HG03571 (cell line): Measurements from ENCODE around the gene SKIC8.

Experiments used
- ATAC-seq: cut with Tn5 transposase; IDR thresholded peaks from one replicate; pipeline ENCODE4 v1.9.1; 2021; ENCODE audit not compliant: unreplicated experiment

SKIC8 gene

GRCh38 chr15:78322243-78322642, 22.8 kb upstream of the SKIC8 start:
- ATAC-seq, result no peak

GRCh38 chr15:78321786-78322185, 22.4 kb upstream of the SKIC8 start:
- no peak for ATAC-seq

DNA sequence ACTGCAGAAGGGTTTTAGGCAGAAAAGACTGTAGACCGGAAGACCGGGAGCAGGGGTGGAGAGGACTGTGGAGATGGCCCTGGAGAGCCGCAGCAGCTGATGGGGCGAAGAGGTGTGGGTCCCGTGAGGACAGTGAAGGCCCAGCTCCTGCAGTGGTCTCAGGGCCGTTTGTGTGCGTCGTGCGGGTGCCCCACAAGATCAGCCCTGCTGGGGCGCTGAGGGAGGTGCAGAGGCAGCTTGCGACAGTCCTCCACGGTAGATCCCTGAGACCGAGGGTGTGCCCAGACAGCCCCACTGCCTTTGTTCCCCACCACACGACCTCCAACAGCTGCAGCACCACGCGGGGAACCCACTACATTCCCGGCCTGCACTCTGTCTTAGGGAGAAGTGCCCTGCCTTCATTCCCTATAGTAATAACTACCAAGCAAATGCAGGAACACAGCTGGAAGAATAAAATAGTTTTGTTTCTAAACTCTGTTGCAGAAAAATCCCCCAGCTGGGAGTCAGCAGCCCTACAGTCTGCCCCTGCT, 21.7 kb upstream of the SKIC8 start:
- no peak for ATAC-seq

GRCh38 chr15:78320183-78320582, 20.8 kb upstream of the SKIC8 start:
- no peak for ATAC-seq

DNA sequence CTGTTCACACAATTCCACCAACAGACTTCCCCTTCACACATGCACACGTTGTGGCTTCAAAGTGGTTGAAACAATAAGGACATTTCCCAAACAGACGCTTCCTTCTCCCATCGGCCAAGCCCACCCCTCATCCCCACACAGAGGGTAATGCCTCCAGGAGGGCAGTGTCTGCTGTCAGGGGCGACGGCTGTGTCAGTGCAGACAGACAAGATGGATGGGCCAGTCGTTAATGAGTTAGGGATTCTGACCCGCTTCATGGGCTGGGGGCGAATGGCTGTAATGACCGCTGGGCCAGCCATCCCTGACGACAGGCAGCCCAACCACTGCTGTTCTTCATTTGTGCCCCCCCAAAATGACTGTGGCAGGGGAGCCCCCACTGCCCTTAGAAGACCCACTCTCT, 20.2 kb upstream of the SKIC8 start:
- ATAC-seq, result no peak

DNA sequence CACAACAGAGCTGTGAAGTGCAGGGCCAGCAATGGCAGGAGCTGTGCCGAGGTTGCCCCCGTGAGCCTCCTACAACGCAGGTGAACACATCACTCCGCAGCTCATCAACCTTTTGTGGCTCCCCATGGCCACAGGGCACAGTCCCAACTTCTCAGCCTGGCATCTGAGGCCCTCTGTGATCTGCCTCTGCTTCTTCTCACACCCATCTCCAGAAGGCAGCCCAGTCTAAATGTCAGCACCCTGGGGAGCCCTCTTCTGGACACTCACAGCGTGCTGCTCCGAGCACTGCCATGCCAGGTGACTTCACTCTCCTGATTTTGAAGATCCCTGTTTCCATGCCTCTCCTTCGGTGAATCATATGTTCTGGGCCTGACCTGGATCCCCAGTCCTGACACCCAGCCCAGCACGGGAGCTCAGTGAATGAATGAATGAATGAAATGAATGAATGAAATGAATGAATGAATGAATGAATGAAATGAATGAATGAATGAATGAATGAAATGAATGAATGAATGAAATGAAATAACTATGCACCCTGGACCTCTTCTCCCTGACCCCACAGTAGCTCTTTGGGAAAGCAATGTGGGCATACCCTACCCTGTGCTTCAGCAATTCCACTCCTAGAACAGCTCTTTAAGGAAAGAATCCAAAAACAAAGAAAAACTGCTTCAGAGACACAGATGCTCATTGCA, 17.9 kb upstream of the SKIC8 start:
- ATAC-seq, result no peak

- peak; percentile 82 for ATAC-seq
These were observed 17.1 kb upstream of the SKIC8 start for GRCh38 chr15:78316283-78317083.

DNA sequence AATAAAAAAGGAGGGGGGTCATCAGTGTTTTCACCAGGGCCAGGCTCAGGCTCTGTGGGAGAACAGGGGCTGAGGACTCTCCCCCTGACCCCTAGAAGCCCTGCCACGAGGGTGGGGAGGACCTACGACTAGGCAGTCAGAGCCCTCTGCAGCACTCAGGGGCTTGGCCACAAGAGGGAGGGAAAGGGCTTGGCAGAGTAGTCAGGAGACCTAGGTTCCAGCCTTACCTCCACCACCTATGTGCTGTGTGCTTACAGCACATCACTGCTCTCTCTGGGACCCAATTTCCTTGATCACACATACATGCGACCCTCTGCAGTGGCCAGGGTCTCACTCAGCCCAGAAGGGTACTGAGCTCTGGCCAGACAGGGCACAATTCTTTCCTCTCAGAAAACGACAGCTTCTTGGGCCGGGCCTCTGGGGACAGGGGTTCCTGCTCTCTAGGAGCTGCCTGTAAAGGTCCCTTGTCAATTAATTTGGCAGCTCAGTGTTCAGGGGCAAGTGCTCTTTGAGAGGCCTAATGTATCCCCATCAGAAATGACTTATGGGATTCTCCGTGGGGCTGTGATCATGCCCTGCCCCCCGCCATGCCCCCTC, 16.4 kb upstream of the SKIC8 start:
- ATAC-seq, result no peak

DNA sequence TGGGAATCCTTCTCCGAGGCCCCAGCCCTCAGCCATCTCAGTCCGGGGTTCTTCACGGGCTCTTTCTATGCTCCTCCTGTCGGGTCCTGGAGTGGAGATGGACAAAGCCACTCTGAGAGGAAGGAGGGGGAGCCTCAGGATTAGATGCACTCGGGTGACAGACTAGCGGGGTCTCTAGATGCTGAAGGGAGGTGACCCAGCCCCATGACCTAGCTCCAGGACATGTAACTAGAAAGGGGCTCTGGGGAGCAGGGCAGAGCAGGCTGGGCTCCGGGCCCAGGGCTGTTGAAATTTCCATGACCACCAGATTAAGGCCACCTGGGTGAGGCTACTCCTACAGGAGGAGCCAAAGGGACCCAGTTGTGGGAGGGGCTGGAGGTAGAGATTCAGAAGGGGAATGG, 14.8 kb upstream of the SKIC8 start:
- ATAC-seq, result no peak

GRCh38 chr15:78313383-78313782, 14.0 kb upstream of the SKIC8 start:
- ATAC-seq, result no peak

DNA sequence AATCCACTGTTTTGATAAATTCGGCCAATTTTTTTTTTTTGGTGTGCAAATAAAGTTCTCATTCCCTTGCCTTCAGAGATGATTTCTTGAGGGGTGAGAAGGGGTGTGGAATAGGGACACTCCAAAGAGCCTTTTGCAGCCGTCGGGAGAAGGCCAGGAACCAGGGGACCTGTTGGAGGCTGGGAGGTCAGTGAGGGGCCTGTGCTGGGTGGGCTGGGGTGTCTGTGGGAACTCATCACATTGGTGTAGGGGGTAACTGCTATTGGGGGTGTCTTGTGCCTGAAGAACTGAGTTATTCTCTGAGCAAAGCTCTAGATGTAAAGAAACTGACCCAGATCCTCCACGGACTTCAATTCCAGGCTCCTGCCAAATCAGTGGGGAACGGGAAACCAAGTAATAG, 13.5 kb upstream of the SKIC8 start:
- ATAC-seq, result no peak

GRCh38 chr15:78312536-78312935, 13.1 kb upstream of the SKIC8 start:
- no peak for ATAC-seq

- ATAC-seq, result no peak
These were observed 11.9 kb upstream of the SKIC8 start for GRCh38 chr15:78311292-78311691.

GRCh38 chr15:78308422-78309032, 9.1 kb upstream of the SKIC8 start:
- ATAC-seq, result no peak

- no peak for ATAC-seq
These were observed 8.6 kb upstream of the SKIC8 start for GRCh38 chr15:78307976-78308375.

GRCh38 chr15:78306176-78306774, 6.9 kb upstream of the SKIC8 start:
- ATAC-seq, result no peak

- no peak for ATAC-seq
These were observed 5.0 kb upstream of the SKIC8 start for GRCh38 chr15:78304216-78305066.

- ATAC-seq, result no peak
These were observed 3.3 kb upstream of the SKIC8 start for GRCh38 chr15:78302579-78303312.

- ATAC-seq, result no peak
These were observed 2.4 kb upstream of the SKIC8 start for GRCh38 chr15:78301828-78302227.

DNA sequence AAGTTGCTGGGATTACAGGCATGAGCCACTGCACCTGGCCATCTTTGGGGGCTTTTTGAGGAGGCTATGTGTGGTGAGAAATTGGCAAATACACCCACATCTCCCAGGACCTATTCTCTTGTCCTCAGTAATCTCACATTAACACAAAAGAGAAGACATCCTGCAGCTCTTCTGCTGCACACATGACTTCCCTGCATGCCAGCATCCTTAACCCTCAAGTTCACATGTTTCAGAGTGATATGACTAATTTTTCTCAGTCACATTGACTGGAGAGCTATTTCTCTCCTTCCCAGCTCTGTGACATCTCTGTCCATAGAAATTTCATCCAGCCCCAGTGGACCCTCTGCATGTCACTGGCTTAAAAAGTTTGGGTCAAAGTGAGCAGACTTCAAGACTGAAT, 1.9 kb upstream of the SKIC8 start:
- no peak for ATAC-seq
